ENCODE results near the gene MRPL44. TPM values are rescaled to one million over a fixed set of nuclear protein-coding genes. Genes with fewer than 3 reads are reported as not detected.

MRPL44 gene
- total RNA-seq, 3 donors from 2014 or later (not counting 1 experiment from before 2014, with no cell fraction given): 27.6 to 35.1 (median 31.0) TPM

- Histone ChIP-seq H3K27me3 (ENCODE audit: control insufficient read depth, insufficient read depth, low read length) (no peaks in the 10 kb centered on the region), H3K36me3 (ENCODE audit: control insufficient read depth, insufficient read depth, low read length) (no peaks in the 10 kb centered on the region), H3K27ac (ENCODE audit: low read length) (peak overlapping the region; percentile 14), H3K4me1 (ENCODE audit: control insufficient read depth, insufficient read depth, low read length) (peaks cover 3% of the 10 kb centered on the region), H3K4me3 (ENCODE audit: low read length) (no peak overlapping the region), H3K9me3 (ENCODE audit: control insufficient read depth, insufficient read depth, low read length) (no peaks in the 10 kb centered on the region)
- no peak overlapping the region for H3K4me3 Mint-ChIP-seq
- intact Hi-C loops (cut with micrococcal nuclease): no loop called here
- H3K27me3 Mint-ChIP-seq (ENCODE audit: low read depth in 2 of 2): no peaks in the 10 kb centered on the region
- no peak overlapping the region for H3K27ac Mint-ChIP-seq
- no peak for TF ChIP-seq CTCF (IDR thresholded peaks at IDR 0.05)
- H3K4me1 Mint-ChIP-seq: peaks cover 7 to 11% of the 10 kb centered on the region in 2 donors
- 75% methylated on average over 6 of the region's 6 CpGs for WGBS (ENCODE audit: insufficient coverage)
- no peaks in the 10 kb centered on the region for H3K9me3 Mint-ChIP-seq
- ATAC-seq (no peak), DNase-seq (no peak)
- H3K36me3 Mint-ChIP-seq: no peaks in the 10 kb centered on the region
Measured at GRCh38 chr2:223952280-223952968, 4.8 kb upstream of the MRPL44 start.

- no peak overlapping the region for H3K4me3 ChIP-seq (ENCODE audit: low read length)
- H3K27ac ChIP-seq (ENCODE audit: low read length): no peak overlapping the region
- no peaks in the 10 kb centered on the region for H3K27me3 ChIP-seq (ENCODE audit: control insufficient read depth, insufficient read depth, low read length)
- Mint-ChIP-seq H3K4me3 (no peak overlapping the region), H3K27me3 (ENCODE audit: low read depth in 2 of 2) (no peaks in the 10 kb centered on the region), H3K27ac (no peak overlapping the region), H3K9me3 (no peaks in the 10 kb centered on the region), H3K36me3 (no peaks in the 10 kb centered on the region), H3K4me1 (peaks cover 17 to 27% of the 10 kb centered on the region in 2 donors)
- H3K4me1 ChIP-seq (ENCODE audit: control insufficient read depth, insufficient read depth, low read length): peaks cover 6% of the 10 kb centered on the region
- WGBS (ENCODE audit: insufficient coverage): 86% methylated on average over 3 of the region's 3 CpGs
- TF ChIP-seq CTCF (IDR thresholded peaks at IDR 0.05): no peak
- no peaks in the 10 kb centered on the region for H3K36me3 ChIP-seq (ENCODE audit: control insufficient read depth, insufficient read depth, low read length)
- intact Hi-C loops (cut with micrococcal nuclease): no loop called here
- ATAC-seq: no peak
- no peaks in the 10 kb centered on the region for H3K9me3 ChIP-seq (ENCODE audit: control insufficient read depth, insufficient read depth, low read length)
- no peak for DNase-seq
Measured at GRCh38 chr2:223954401-223954800, 2.9 kb upstream of the MRPL44 start.

- DNase-seq (no peak), ATAC-seq (no peak)
- Histone ChIP-seq H3K9me3 (ENCODE audit: control insufficient read depth, insufficient read depth, low read length) (no peaks in the 10 kb centered on the region), H3K4me3 (ENCODE audit: low read length) (no peak overlapping the region), H3K4me1 (ENCODE audit: control insufficient read depth, insufficient read depth, low read length) (peaks cover 12% of the 10 kb centered on the region), H3K27ac (ENCODE audit: low read length) (peak overlapping the region; percentile 2), H3K27me3 (ENCODE audit: control insufficient read depth, insufficient read depth, low read length) (no peaks in the 10 kb centered on the region), H3K36me3 (ENCODE audit: control insufficient read depth, insufficient read depth, low read length) (peaks cover 15% of the 10 kb centered on the region)
- WGBS (ENCODE audit: insufficient coverage): 76% methylated on average over 4 of the region's 4 CpGs
- Mint-ChIP-seq H3K9me3 (no peaks in the 10 kb centered on the region), H3K4me1 (peaks cover 36 to 46% of the 10 kb centered on the region in 2 donors), H3K36me3 (no peaks in the 10 kb centered on the region), H3K27me3 (ENCODE audit: low read depth in 2 of 2) (no peaks in the 10 kb centered on the region), H3K4me3 (peak overlapping the region; percentile 97), H3K27ac (peak overlapping the region; percentile 93 to 95)
- intact Hi-C loops (cut with micrococcal nuclease): loop anchor here (2.0 kb wide), 2 partner anchors 15 to 195 kb away; no protein-coding TSS in a partner anchor
- TF ChIP-seq CTCF (IDR thresholded peaks at IDR 0.05): no peak
Measured at GRCh38 chr2:223956300-223956699, 963 bp upstream of the MRPL44 start.

GRCh38 chr2:223959688-223960087, 2.4 kb downstream of the MRPL44 start:
- intact Hi-C loops (cut with micrococcal nuclease): no loop called here
- TF ChIP-seq CTCF (IDR thresholded peaks at IDR 0.05): no peak
- H3K9me3 Mint-ChIP-seq: no peaks in the 10 kb centered on the region
- ATAC-seq (no peak), DNase-seq (peak in 1 of 2 donors; percentile 23)
- H3K36me3 ChIP-seq (ENCODE audit: control insufficient read depth, insufficient read depth, low read length): peaks cover 32% of the 10 kb centered on the region
- no peak overlapping the region for H3K27ac ChIP-seq (ENCODE audit: low read length)
- peaks cover 46 to 57% of the 10 kb centered on the region in 2 donors for H3K4me1 Mint-ChIP-seq
- no peaks in the 10 kb centered on the region for H3K27me3 Mint-ChIP-seq (ENCODE audit: low read depth in 2 of 2)
- H3K9me3 ChIP-seq (ENCODE audit: control insufficient read depth, insufficient read depth, low read length): no peaks in the 10 kb centered on the region
- WGBS (ENCODE audit: insufficient coverage): 33% methylated on average over 4 of the region's 5 CpGs
- peak overlapping the region in 1 of 2 donors; percentile 23 for H3K27ac Mint-ChIP-seq
- no peaks in the 10 kb centered on the region for H3K27me3 ChIP-seq (ENCODE audit: control insufficient read depth, insufficient read depth, low read length)
- H3K4me3 ChIP-seq (ENCODE audit: low read length): no peak overlapping the region
- no peaks in the 10 kb centered on the region for H3K36me3 Mint-ChIP-seq
- H3K4me1 ChIP-seq (ENCODE audit: control insufficient read depth, insufficient read depth, low read length): peaks cover 16% of the 10 kb centered on the region
- no peak overlapping the region for H3K4me3 Mint-ChIP-seq

Data from natural killer cell (primary cell).